ENCODE data around the gene TINAGL1.

DNA sequence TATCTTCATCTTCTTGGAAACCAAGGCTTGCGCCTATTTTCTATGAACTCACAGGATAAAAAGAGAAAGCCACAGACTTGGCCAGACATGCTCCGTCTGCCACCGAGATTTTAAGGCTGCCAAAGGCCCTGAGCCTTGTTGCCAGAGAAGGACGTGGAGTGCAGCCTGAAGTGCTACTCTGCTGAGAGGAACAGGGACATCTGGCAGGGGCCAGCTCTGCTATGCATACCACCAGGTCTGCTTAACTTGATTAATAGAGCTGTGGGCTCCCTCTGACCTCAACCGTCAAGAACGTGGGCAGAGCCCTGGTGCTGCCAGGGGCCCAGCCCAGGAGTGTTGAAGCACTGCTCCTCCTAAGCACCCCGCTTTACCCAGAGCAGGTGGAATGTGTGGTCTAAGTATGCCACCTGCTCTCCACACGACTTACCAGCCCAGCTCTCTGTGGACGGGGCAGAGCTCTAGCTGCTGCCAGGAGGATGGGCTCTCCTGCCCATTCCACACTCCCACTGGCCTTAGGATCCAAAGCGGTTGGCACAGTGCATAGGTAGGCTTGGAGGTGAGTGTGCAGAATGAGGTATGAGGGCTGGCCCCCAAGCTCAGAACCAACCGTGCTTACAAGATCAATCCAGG is 51.7 kb downstream of the TINAGL1 start:
- TF ChIP-seq, protein P1, sequence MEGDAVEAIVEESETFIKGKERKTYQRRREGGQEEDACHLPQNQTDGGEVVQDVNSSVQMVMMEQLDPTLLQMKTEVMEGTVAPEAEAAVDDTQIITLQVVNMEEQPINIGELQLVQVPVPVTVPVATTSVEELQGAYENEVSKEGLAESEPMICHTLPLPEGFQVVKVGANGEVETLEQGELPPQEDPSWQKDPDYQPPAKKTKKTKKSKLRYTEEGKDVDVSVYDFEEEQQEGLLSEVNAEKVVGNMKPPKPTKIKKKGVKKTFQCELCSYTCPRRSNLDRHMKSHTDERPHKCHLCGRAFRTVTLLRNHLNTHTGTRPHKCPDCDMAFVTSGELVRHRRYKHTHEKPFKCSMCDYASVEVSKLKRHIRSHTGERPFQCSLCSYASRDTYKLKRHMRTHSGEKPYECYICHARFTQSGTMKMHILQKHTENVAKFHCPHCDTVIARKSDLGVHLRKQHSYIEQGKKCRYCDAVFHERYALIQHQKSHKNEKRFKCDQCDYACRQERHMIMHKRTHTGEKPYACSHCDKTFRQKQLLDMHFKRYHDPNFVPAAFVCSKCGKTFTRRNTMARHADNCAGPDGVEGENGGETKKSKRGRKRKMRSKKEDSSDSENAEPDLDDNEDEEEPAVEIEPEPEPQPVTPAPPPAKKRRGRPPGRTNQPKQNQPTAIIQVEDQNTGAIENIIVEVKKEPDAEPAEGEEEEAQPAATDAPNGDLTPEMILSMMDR (CRISPR knock-in tag; IDR thresholded peaks at IDR 0.05): no peak
- TF ChIP-seq GTF2F1 (IDR thresholded peaks at IDR 0.05; ENCODE audit: low read length) (no peak), SKI (IDR thresholded peaks at IDR 0.05; ENCODE audit: partially characterized antibody) (no peak), ZKSCAN8 (CRISPR knock-in tag; IDR thresholded peaks at IDR 0.05; ENCODE audit: borderline replicate concordance) (no peak), POLR2AphosphoS2 (IDR thresholded peaks at IDR 0.05; ENCODE audit: low read depth, low read length) (no peak), BHLHE40 (IDR thresholded peaks at IDR 0.05; ENCODE audit: low read length) (no peak), POLR2AphosphoS5 (IDR thresholded peaks at IDR 0.05; ENCODE audit: low read depth, low read length) (no peak), ZNF451 (CRISPR knock-in tag; IDR thresholded peaks at IDR 0.05) (no peak), ATF7 (IDR thresholded peaks at IDR 0.05) (no peak), ATF7 (CRISPR knock-in tag; IDR thresholded peaks at IDR 0.05) (no peak)
- TF ChIP-seq, protein P2, sequence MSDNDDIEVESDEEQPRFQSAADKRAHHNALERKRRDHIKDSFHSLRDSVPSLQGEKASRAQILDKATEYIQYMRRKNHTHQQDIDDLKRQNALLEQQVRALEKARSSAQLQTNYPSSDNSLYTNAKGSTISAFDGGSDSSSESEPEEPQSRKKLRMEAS (IDR thresholded peaks at IDR 0.05): no peak
- TF ChIP-seq, protein P3, sequence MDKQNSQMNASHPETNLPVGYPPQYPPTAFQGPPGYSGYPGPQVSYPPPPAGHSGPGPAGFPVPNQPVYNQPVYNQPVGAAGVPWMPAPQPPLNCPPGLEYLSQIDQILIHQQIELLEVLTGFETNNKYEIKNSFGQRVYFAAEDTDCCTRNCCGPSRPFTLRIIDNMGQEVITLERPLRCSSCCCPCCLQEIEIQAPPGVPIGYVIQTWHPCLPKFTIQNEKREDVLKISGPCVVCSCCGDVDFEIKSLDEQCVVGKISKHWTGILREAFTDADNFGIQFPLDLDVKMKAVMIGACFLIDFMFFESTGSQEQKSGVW (CRISPR knock-in tag; IDR thresholded peaks at IDR 0.05; ENCODE audit: borderline replicate concordance): no peak
- TF ChIP-seq, protein P4, sequence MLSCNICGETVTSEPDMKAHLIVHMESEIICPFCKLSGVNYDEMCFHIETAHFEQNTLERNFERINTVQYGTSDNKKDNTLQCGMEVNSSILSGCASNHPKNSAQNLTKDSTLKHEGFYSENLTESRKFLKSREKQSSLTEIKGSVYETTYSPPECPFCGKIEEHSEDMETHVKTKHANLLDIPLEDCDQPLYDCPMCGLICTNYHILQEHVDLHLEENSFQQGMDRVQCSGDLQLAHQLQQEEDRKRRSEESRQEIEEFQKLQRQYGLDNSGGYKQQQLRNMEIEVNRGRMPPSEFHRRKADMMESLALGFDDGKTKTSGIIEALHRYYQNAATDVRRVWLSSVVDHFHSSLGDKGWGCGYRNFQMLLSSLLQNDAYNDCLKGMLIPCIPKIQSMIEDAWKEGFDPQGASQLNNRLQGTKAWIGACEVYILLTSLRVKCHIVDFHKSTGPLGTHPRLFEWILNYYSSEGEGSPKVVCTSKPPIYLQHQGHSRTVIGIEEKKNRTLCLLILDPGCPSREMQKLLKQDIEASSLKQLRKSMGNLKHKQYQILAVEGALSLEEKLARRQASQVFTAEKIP (CRISPR knock-in tag; IDR thresholded peaks at IDR 0.05; ENCODE audit: borderline replicate concordance): no peak

Data from HepG2 (cell line).